Endothelial cell of umbilical vein (primary cell): ENCODE measurements around the gene C12orf57. TPM values are rescaled to one million over a fixed set of nuclear protein-coding genes. Genes with fewer than 3 reads are reported as not detected.

Experiments
- BruUV-seq: library from RNA; stranded (reverse); fragments of 400-500 nt; replicated peaks from 2 replicates; lab custom pipeline; 2021; lab: Mats Ljungman, UMichigan
- CTCF ChIA-PET: fragments of 300-600, 350-600 bp; sonication (Branson Sonifier 250); formaldehyde crosslinking; loops from one replicate; lab custom pipeline; 2021; ENCODE audit warnings: antibody characterized with exemption, inconsistent platforms; lab: Charles Lee
- POLR2A ChIA-PET: fragments of 300-600, 350-600 bp; sonication (Branson Sonifier 250); formaldehyde crosslinking; loops from one replicate; lab custom pipeline; 2021; ENCODE audit warnings: antibody characterized with exemption, inconsistent platforms; lab: Charles Lee
- DNase-seq: peaks from one replicate; pipeline ENCODE4 v3.0.0-alpha.2; 2011; ENCODE audit warnings: low read depth, low spot score
- FAIRE-seq: peaks from 2 replicates; lab custom pipeline; 2011; peaks lifted over from hg19 to GRCh38; lab: Jason Lieb, UNC
- H2AFZ ChIP-seq: 2 replicates; pipeline ENCODE4 v1.6.0; 2012; ENCODE audit warnings: low read depth, low read length, control low read depth, inconsistent platforms
- H3K27ac ChIP-seq: 2 replicates; pipeline ENCODE4 v1.5.1; 2011; ENCODE audit warnings: low read depth, mild to moderate bottlenecking, control low read depth, low read length, moderate library complexity; ENCODE audit not compliant: insufficient read depth
- H3K27me3 ChIP-seq, 2 experiments: 2 replicates each; pipeline versions ENCODE4 v1.6.0 to v1.6.1; 2011; ENCODE audit warnings: low read length in 2 of 2, mixed read lengths in 1 of 2; ENCODE audit not compliant: control insufficient read depth in 2 of 2, insufficient read depth in 2 of 2
- H3K36me3 ChIP-seq, 2 experiments: 2 replicates in 1 of 2; 3 replicates in 1 of 2; pipeline ENCODE4 v1.5.1; 2011; ENCODE audit warnings: low read length in 2 of 2, mild to moderate bottlenecking in 1 of 2, moderate library complexity in 1 of 2; ENCODE audit not compliant: control insufficient read depth in 2 of 2, insufficient read depth in 2 of 2; ENCODE audit errors: extremely low read depth in 1 of 2
- H3K4me1 ChIP-seq: 3 replicates; pipeline ENCODE4 v1.5.1; 2011; ENCODE audit warnings: mild to moderate bottlenecking, low read length; ENCODE audit not compliant: control insufficient read depth, insufficient read depth; ENCODE audit errors: extremely low read depth
- H3K4me2 ChIP-seq: 2 replicates; pipeline ENCODE4 v1.6.1; 2011; ENCODE audit warnings: low read length, control low read depth, mixed read lengths; ENCODE audit not compliant: insufficient read depth
- H3K4me3 ChIP-seq, 3 experiments: fragments of 200-600 bp in 1 of 3; sonication (generic), shearing (Covaris generic) in 1 of 3; replicated peaks in 1 of 3; 2 replicates each; pipeline ENCODE4 v1.5.1; 2011 to 2016; ENCODE audit warnings: control low read depth in 3 of 3, low read length in 3 of 3, mild to moderate bottlenecking in 2 of 3, inconsistent platforms in 1 of 3, low read depth in 1 of 3, moderate library complexity in 1 of 3; ENCODE audit not compliant: insufficient read depth in 1 of 3
- H3K79me2 ChIP-seq: 2 replicates; pipeline ENCODE4 v1.6.0; 2012; ENCODE audit warnings: low read length, inconsistent platforms; ENCODE audit not compliant: control insufficient read depth, insufficient read depth
- H3K9ac ChIP-seq: replicated peaks from 2 replicates; pipeline ENCODE3; 2011; ENCODE audit warnings: low read length, control low read depth; ENCODE audit not compliant: insufficient read depth; ENCODE audit errors: extremely low read depth
- H3K9me1 ChIP-seq: replicated peaks from 3 replicates; pipeline ENCODE4 v1.6.0; 2011; ENCODE audit warnings: mild to moderate bottlenecking, low read length; ENCODE audit not compliant: control insufficient read depth, insufficient read depth; ENCODE audit errors: extremely low read depth
- H3K9me3 ChIP-seq: replicated peaks from 2 replicates; pipeline ENCODE4 v1.5.1; 2012; ENCODE audit warnings: low read length, inconsistent platforms; ENCODE audit not compliant: control insufficient read depth, insufficient read depth
- H4K20me1 ChIP-seq: replicated peaks from 2 replicates; pipeline ENCODE3; 2011; ENCODE audit warnings: mild to moderate bottlenecking, low read length; ENCODE audit not compliant: control insufficient read depth, insufficient read depth; ENCODE audit errors: extremely low read depth
- EZH2 ChIP-seq: IDR thresholded peaks from 2 replicates; pipeline ENCODE4 v1.6.1; 2012; ENCODE audit warnings: borderline replicate concordance, low read depth, mild to moderate bottlenecking, moderate library complexity, low read length, inconsistent platforms; ENCODE audit not compliant: severe bottlenecking
- FOS ChIP-seq: IDR thresholded peaks from 2 replicates; pipeline ENCODE4 v1.6.1; 2011; ENCODE audit warnings: mild to moderate bottlenecking, low read length, moderate library complexity, borderline replicate concordance; ENCODE audit not compliant: insufficient read depth
- GATA2 ChIP-seq: IDR thresholded peaks from 2 replicates; pipeline ENCODE4 v1.7.0; 2011; ENCODE audit warnings: low read depth, mild to moderate bottlenecking, moderate library complexity, mixed read lengths, low read length; ENCODE audit not compliant: insufficient read length, insufficient read depth
- JUN ChIP-seq: IDR thresholded peaks from 2 replicates; pipeline ENCODE4 v1.6.1; 2011; ENCODE audit warnings: borderline replicate concordance, low read depth; ENCODE audit not compliant: insufficient read length, insufficient read depth
- MYC ChIP-seq: IDR thresholded peaks from one replicate; pipeline ENCODE4 v1.6.1; 2011; ENCODE audit warnings: mild to moderate bottlenecking, low read depth, low read length
- POLR2A ChIP-seq: IDR thresholded peaks from 2 replicates; pipeline ENCODE4 v1.6.1; 2012; ENCODE audit warnings: low read depth, mild to moderate bottlenecking, control low read depth, low read length
- POLR2AphosphoS5 ChIP-seq: IDR thresholded peaks from 2 replicates; pipeline ENCODE4 v1.6.1; 2012; ENCODE audit warnings: low read depth, mild to moderate bottlenecking, control low read depth, low read length, moderate library complexity; ENCODE audit not compliant: insufficient read depth
- dilution Hi-C: fragments of 300-500 bp; cut with MboI; formaldehyde crosslinking; loops from one replicate; pipeline ENCODE4 v1.15.0; 2019; ENCODE audit warnings: low sequenced_read_pairs; ENCODE audit not compliant: extremely low pct_ligation_motif_present
- intact Hi-C: fragments of 100-400 bp; cut with micrococcal nuclease; formaldehyde crosslinking; loops from one replicate; pipeline ENCODE4 v1.10.0; 2022
- polyA plus RNA-seq, 4 experiments: library from polyadenylated mRNA; depleted of rRNA in 3 of 4; stranded (reverse) in 3 of 4; unstranded in 1 of 4; fragments of >200 nt; gene quantifications; 2 replicates each; pipeline versions ENCODE4 v1.2.1 to v1.2.3, GENCODE V29; 2011 to 2012; ENCODE audit warnings: missing spikeins in 1 of 4
- total RNA-seq: library from RNA; stranded (reverse); gene quantifications from 2 replicates; pipeline ENCODE4 v1.2.3, GENCODE V29; 2021
- TF ChIP-seq, protein P1 (sequence below): IDR thresholded peaks from 2 replicates; pipeline ENCODE4 v1.6.1; 2011; ENCODE audit not compliant: insufficient read depth, insufficient read length
- TF ChIP-seq, protein P2 (sequence below), 2 donors: IDR thresholded peaks; 1 replicate in 1 of 2; 2 replicates in 1 of 2; pipeline ENCODE4 v1.5.1; 2011; ENCODE audit warnings: low read length in 2 of 2, mild to moderate bottlenecking in 2 of 2, moderate library complexity in 2 of 2, control low read depth in 1 of 2, inconsistent platforms in 1 of 2, low read depth in 1 of 2; ENCODE audit not compliant: insufficient read depth in 1 of 2; ENCODE audit errors: extremely low read depth in 1 of 2

C12orf57 gene
- total and polyA plus RNA-seq, 2 donors (not counting 3 experiments of a cell fraction or from before 2014, with no cell fraction given), result 167 to 729 TPM

DNA sequence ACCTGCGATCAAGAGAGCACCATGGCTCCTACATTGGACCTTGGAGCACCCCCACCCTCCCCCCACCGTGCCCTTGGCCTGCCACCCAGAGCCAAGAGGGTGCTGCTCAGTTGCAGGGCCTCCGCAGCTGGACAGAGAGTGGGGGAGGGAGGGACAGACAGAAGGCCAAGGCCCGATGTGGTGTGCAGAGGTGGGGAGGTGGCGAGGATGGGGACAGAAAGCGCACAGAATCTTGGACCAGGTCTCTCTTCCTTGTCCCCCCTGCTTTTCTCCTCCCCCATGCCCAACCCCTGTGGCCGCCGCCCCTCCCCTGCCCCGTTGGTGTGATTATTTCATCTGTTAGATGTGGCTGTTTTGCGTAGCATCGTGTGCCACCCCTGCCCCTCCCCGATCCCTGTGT lies 2.0 kb upstream of the C12orf57 start:
- ChIA-PET POLR2A (interaction anchor here (0.9 kb wide), 1 partner anchor 16 kb away, joined by 3 read pairs; no protein-coding TSS in a partner anchor), CTCF (interaction anchor here (1.2 to 3.4 kb wide), 3 partner anchors 16 to 72 kb away, joined by 4 to 38 read pairs (median 5); partner anchors contain the start of gene SPSB2)
- BruUV-seq, result no TSS peak

More for the DNA sequence above, 2.0 kb upstream of the C12orf57 start:
- H3K9me1 ChIP-seq, result no peaks in the 10 kb centered on the region
- no peak overlapping the region for H3K9ac ChIP-seq
- dilution Hi-C loops (no loop called here), intact Hi-C loops (no loop called here)
- no peaks in the 10 kb centered on the region for H3K79me2 ChIP-seq
- DNase-seq (no peak), FAIRE-seq (no peak)
- H4K20me1 ChIP-seq, result no peaks in the 10 kb centered on the region
- H3K27me3 ChIP-seq, result no peaks in the 10 kb centered on the region
- TF ChIP-seq, protein P1, sequence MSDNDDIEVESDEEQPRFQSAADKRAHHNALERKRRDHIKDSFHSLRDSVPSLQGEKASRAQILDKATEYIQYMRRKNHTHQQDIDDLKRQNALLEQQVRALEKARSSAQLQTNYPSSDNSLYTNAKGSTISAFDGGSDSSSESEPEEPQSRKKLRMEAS, result no peak
- no peak for TF ChIP-seq POLR2A
- TF ChIP-seq EZH2, result no peak
- TF ChIP-seq, protein P2, sequence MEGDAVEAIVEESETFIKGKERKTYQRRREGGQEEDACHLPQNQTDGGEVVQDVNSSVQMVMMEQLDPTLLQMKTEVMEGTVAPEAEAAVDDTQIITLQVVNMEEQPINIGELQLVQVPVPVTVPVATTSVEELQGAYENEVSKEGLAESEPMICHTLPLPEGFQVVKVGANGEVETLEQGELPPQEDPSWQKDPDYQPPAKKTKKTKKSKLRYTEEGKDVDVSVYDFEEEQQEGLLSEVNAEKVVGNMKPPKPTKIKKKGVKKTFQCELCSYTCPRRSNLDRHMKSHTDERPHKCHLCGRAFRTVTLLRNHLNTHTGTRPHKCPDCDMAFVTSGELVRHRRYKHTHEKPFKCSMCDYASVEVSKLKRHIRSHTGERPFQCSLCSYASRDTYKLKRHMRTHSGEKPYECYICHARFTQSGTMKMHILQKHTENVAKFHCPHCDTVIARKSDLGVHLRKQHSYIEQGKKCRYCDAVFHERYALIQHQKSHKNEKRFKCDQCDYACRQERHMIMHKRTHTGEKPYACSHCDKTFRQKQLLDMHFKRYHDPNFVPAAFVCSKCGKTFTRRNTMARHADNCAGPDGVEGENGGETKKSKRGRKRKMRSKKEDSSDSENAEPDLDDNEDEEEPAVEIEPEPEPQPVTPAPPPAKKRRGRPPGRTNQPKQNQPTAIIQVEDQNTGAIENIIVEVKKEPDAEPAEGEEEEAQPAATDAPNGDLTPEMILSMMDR (IDR thresholded peaks at IDR 0.05; ENCODE audit: extremely low read depth in 1 of 2, insufficient read depth in 1 of 2, low read depth in 1 of 2, low read length in 2 of 2), result no peak
- TF ChIP-seq MYC, result no peak
- TF ChIP-seq JUN, result no peak
- no peak for TF ChIP-seq FOS
- no peak for TF ChIP-seq GATA2
- TF ChIP-seq POLR2AphosphoS5, result no peak
- H3K9me3 ChIP-seq, result no peaks in the 10 kb centered on the region
- H3K36me3 ChIP-seq, result peaks cover 0 to 18% of the 10 kb centered on the region in 2 experiments
- H3K4me1 ChIP-seq, result peaks cover 18% of the 10 kb centered on the region
- H3K27ac ChIP-seq, result no peak overlapping the region
- no peak overlapping the region for H3K4me2 ChIP-seq
- no peak overlapping the region for H2AFZ ChIP-seq
- H3K4me3 ChIP-seq, result no peak overlapping the region
